Natural killer cell (primary cell): ENCODE measurements around the gene CDC42BPA. TPM values are rescaled to one million over a fixed set of nuclear protein-coding genes. Genes with fewer than 3 reads are reported as not detected.

Experiments
- ATAC-seq, 3 donors: fragments of 150-1000 bp in 2 of 3; fragments of 200-7000 bp in 1 of 3; cut with Tn5 transposase; 1 replicate in 1 of 3; 2 replicates in 2 of 3; pipeline ENCODE4 v1.10.0; 2021; ENCODE audit warnings: mild to moderate bottlenecking in 2 of 3, moderate library complexity in 2 of 3
- DNase-seq, 2 donors: peaks; one replicate each; pipeline versions ENCODE4 v3.0.0 to v3.0.0-alpha.2; 2013 to 2021; ENCODE audit warnings: mixed read lengths in 1 of 2
- H3K27ac ChIP-seq: one replicate; pipeline ENCODE4 v1.5.1; 2013; ENCODE audit warnings: mild to moderate bottlenecking, low read length
- H3K27me3 ChIP-seq: one replicate; pipeline ENCODE4 v1.6.1; 2013; ENCODE audit warnings: low read length; ENCODE audit not compliant: control insufficient read depth, insufficient read depth
- H3K36me3 ChIP-seq: one replicate; pipeline ENCODE4 v1.6.1; 2013; ENCODE audit warnings: low read length; ENCODE audit not compliant: control insufficient read depth, insufficient read depth
- H3K4me1 ChIP-seq: one replicate; pipeline ENCODE4 v1.6.1; 2013; ENCODE audit warnings: low read length; ENCODE audit not compliant: control insufficient read depth, insufficient read depth
- H3K4me3 ChIP-seq: one replicate; pipeline ENCODE4 v1.5.1; 2013; ENCODE audit warnings: low read length
- H3K9me3 ChIP-seq: one replicate; pipeline ENCODE4 v1.6.1; 2013; ENCODE audit warnings: low read length; ENCODE audit not compliant: control insufficient read depth, insufficient read depth
- H3K27ac Mint-ChIP-seq, 2 donors: one replicate each; pipeline ENCODE4 v1.8.0; 2022; ENCODE audit warnings: mild to moderate bottlenecking in 2 of 2, mixed read lengths in 2 of 2, moderate library complexity in 1 of 2
- H3K27me3 Mint-ChIP-seq, 2 donors: one replicate each; pipeline ENCODE4 v1.8.0; 2022; ENCODE audit warnings: low read depth in 2 of 2, mixed read lengths in 2 of 2
- H3K36me3 Mint-ChIP-seq: one replicate; pipeline ENCODE4 v1.8.0; 2022; ENCODE audit warnings: mixed read lengths
- H3K4me1 Mint-ChIP-seq, 2 donors: one replicate each; pipeline ENCODE4 v1.8.0; 2022; ENCODE audit warnings: mixed read lengths in 2 of 2
- H3K4me3 Mint-ChIP-seq: one replicate; pipeline ENCODE4 v1.8.0; 2022; ENCODE audit warnings: mild to moderate bottlenecking, moderate library complexity, mixed read lengths
- H3K9me3 Mint-ChIP-seq, 2 donors: one replicate each; pipeline ENCODE4 v1.8.0; 2022; ENCODE audit warnings: mixed read lengths in 2 of 2
- WGBS: methylation state at CpG from one replicate; pipeline ENCODE4 v1.1.7; 2013; ENCODE audit warnings: missing lambda C conversion rate; ENCODE audit not compliant: insufficient coverage; 5-methylcytosine and 5-hydroxymethylcytosine counted together
- intact Hi-C: fragments of 100-400 bp; cut with micrococcal nuclease; formaldehyde crosslinking; loops from one replicate; pipeline ENCODE4 v1.14.2; 2022
- total RNA-seq, 4 donors: library from RNA; stranded (reverse); fragments of 120-200 nt in 1 of 4; gene quantifications; one replicate each; pipeline versions ENCODE4 v1.2.3 to v1.2.4, GENCODE V29; 2013 to 2022
- TF ChIP-seq, protein P1 (sequence below): fragments of 200-600 bp; IDR thresholded peaks from one replicate; pipeline ENCODE4 v1.8.0; 2022; ENCODE audit warnings: antibody characterized with exemption

Gene CDC42BPA
- total RNA-seq, 3 donors from 2014 or later (not counting 1 experiment from before 2014, with no cell fraction given), result 0.14 to 2.4 (median 0.77) TPM

- Mint-ChIP-seq H3K4me3 (no peak overlapping the region), H3K4me1 (no peaks in the 10 kb centered on the region), H3K9me3 (no peaks in the 10 kb centered on the region), H3K27me3 (no peaks in the 10 kb centered on the region), H3K36me3 (no peaks in the 10 kb centered on the region), H3K27ac (no peak overlapping the region)
- ATAC-seq, result no peak
- H3K27me3 ChIP-seq, result no peaks in the 10 kb centered on the region
- no peaks in the 10 kb centered on the region for H3K36me3 ChIP-seq
- H3K4me1 ChIP-seq, result no peaks in the 10 kb centered on the region
- intact Hi-C loops, result no loop called here
- no peak overlapping the region for H3K27ac ChIP-seq
- H3K4me3 ChIP-seq, result no peak overlapping the region
- 94% methylated on average over 1 of the region's 1 CpG for WGBS
- no peaks in the 10 kb centered on the region for H3K9me3 ChIP-seq
- TF ChIP-seq, protein P1, sequence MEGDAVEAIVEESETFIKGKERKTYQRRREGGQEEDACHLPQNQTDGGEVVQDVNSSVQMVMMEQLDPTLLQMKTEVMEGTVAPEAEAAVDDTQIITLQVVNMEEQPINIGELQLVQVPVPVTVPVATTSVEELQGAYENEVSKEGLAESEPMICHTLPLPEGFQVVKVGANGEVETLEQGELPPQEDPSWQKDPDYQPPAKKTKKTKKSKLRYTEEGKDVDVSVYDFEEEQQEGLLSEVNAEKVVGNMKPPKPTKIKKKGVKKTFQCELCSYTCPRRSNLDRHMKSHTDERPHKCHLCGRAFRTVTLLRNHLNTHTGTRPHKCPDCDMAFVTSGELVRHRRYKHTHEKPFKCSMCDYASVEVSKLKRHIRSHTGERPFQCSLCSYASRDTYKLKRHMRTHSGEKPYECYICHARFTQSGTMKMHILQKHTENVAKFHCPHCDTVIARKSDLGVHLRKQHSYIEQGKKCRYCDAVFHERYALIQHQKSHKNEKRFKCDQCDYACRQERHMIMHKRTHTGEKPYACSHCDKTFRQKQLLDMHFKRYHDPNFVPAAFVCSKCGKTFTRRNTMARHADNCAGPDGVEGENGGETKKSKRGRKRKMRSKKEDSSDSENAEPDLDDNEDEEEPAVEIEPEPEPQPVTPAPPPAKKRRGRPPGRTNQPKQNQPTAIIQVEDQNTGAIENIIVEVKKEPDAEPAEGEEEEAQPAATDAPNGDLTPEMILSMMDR, result no peak
- DNase-seq, result no peak
Observed at GRCh38 chr1:227093309-227093708, 225.0 kb downstream of the CDC42BPA start.

GRCh38 chr1:227092069-227092468 is 226.2 kb downstream of the CDC42BPA start:
- no peaks in the 10 kb centered on the region for H3K27me3 ChIP-seq
- H3K27ac Mint-ChIP-seq, result no peak overlapping the region
- TF ChIP-seq, protein P1, result no peak
- H3K36me3 ChIP-seq, result no peaks in the 10 kb centered on the region
- no peaks in the 10 kb centered on the region for H3K9me3 ChIP-seq
- no peak for ATAC-seq
- H3K4me3 Mint-ChIP-seq, result no peak overlapping the region
- no peaks in the 10 kb centered on the region for H3K9me3 Mint-ChIP-seq
- WGBS, result no CpG with 5 or more reads among the region's 1 CpG
- no peak overlapping the region for H3K4me3 ChIP-seq
- intact Hi-C loops, result no loop called here
- no peak for DNase-seq
- H3K4me1 Mint-ChIP-seq, result no peaks in the 10 kb centered on the region
- no peaks in the 10 kb centered on the region for H3K36me3 Mint-ChIP-seq
- no peaks in the 10 kb centered on the region for H3K4me1 ChIP-seq
- no peak overlapping the region for H3K27ac ChIP-seq
- peaks cover 4 to 12% of the 10 kb centered on the region in 2 donors for H3K27me3 Mint-ChIP-seq

DNA sequence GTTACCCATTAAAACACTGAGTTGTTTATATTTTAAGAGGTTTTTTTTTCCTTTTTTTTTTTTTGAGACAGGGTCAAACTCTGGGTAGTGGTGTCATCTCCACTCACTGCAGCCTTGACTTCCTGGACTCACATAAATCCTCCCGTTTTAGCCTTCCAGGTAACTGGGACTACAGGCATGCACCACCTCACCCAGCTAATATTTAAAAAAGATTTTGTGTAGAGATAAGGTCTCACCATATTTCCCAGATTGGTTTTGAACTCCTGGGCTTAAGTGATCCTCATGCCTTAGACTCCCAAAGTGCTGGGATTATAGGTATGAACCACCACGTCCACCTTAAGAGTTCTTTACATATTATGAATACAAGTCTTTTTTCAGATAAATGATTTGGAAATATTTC is 231.7 kb downstream of the CDC42BPA start:
- Mint-ChIP-seq H3K27me3 (peaks cover 12 to 44% of the 10 kb centered on the region in 2 donors), H3K4me3 (no peak overlapping the region)
- H3K36me3 ChIP-seq, result no peaks in the 10 kb centered on the region

More for the DNA sequence above, 231.7 kb downstream of the CDC42BPA start:
- H3K4me1 Mint-ChIP-seq, result no peaks in the 10 kb centered on the region
- H3K9me3 ChIP-seq, result no peaks in the 10 kb centered on the region
- H3K4me1 ChIP-seq, result no peaks in the 10 kb centered on the region
- no CpG with 5 or more reads among the region's 2 CpGs for WGBS
- intact Hi-C loops, result no loop called here
- no peak overlapping the region for H3K27ac ChIP-seq
- peaks cover 0 to 5% of the 10 kb centered on the region in 2 donors for H3K9me3 Mint-ChIP-seq
- ATAC-seq, result no peak
- H3K4me3 ChIP-seq, result no peak overlapping the region
- TF ChIP-seq, protein P1, result no peak
- no peaks in the 10 kb centered on the region for H3K27me3 ChIP-seq
- no peak overlapping the region for H3K27ac Mint-ChIP-seq
- DNase-seq, result no peak
- peaks cover 13% of the 10 kb centered on the region for H3K36me3 Mint-ChIP-seq
